Lung (tissue), 12 donors: ENCODE results near the gene CNR2. TPM values are rescaled to one million over a fixed set of nuclear protein-coding genes. Genes with fewer than 3 reads are reported as not detected.

Experiments used
- ATAC-seq: fragments of 200-7000 bp; cut with Tn5 transposase; one replicate; pipeline ENCODE4 v1.9.1; 2020; ENCODE audit warnings: moderate number of reproducible peaks; ENCODE audit not compliant: insufficient read depth, low FRiP score
- DNase-seq, 3 donors: peaks; one replicate each; pipeline ENCODE4 v3.0.0-alpha.2; 2013 to 2017
- H3K27ac ChIP-seq, 2 donors: one replicate each; pipeline ENCODE4 v1.5.1; 2013; ENCODE audit warnings: mild to moderate bottlenecking in 2 of 2, moderate library complexity in 2 of 2, control low read depth in 1 of 2, inconsistent platforms in 1 of 2, low read depth in 1 of 2, low read length in 1 of 2
- H3K27me3 ChIP-seq, 3 donors: one replicate each; pipeline ENCODE4 v1.5.1; 2013; ENCODE audit warnings: low read length in 2 of 3; ENCODE audit not compliant: control insufficient read depth in 3 of 3, insufficient read depth in 3 of 3
- H3K36me3 ChIP-seq, 4 donors: one replicate each; pipeline ENCODE4 v1.5.1; 2013; ENCODE audit warnings: low read length in 4 of 4, mild to moderate bottlenecking in 1 of 4, moderate library complexity in 1 of 4; ENCODE audit not compliant: control insufficient read depth in 4 of 4, insufficient read depth in 4 of 4
- H3K4me1 ChIP-seq, 5 donors: one replicate each; pipeline ENCODE4 v1.5.1; 2013; ENCODE audit warnings: low read length in 5 of 5, mild to moderate bottlenecking in 2 of 5, moderate library complexity in 1 of 5; ENCODE audit not compliant: control insufficient read depth in 5 of 5, insufficient read depth in 5 of 5
- H3K4me3 ChIP-seq: one replicate; pipeline ENCODE4 v1.5.1; 2013; ENCODE audit warnings: mild to moderate bottlenecking, control low read depth, moderate library complexity
- H3K9ac ChIP-seq, 2 donors: one replicate each; pipeline ENCODE4 v1.5.1; 2013; ENCODE audit warnings: low read length in 2 of 2, control low read depth in 1 of 2; ENCODE audit not compliant: insufficient read depth in 1 of 2
- H3K9me3 ChIP-seq, 4 donors: one replicate each; pipeline ENCODE4 v1.5.1; 2013; ENCODE audit warnings: low read length in 3 of 4, mild to moderate bottlenecking in 1 of 4, moderate library complexity in 1 of 4; ENCODE audit not compliant: control insufficient read depth in 4 of 4, insufficient read depth in 3 of 4
- CTCF ChIP-seq: IDR thresholded peaks from 2 replicates; pipeline ENCODE4 v1.5.1; 2012; ENCODE audit warnings: mild to moderate bottlenecking; ENCODE audit errors: control extremely low read depth, extremely low read depth
- WGBS, 2 donors: extraction: QIAGEN DNeasy Blood & Tissue Kit; methylation state at CpG; one replicate each; pipeline ENCODE4 v1.1.7; 2013; 5-methylcytosine and 5-hydroxymethylcytosine counted together
- polyA plus RNA-seq, 2 donors: library from polyadenylated mRNA; stranded (reverse); fragments of 200-250 nt; gene quantifications; one replicate each; pipeline ENCODE4 v1.2.1, GENCODE V29; 2013
- total RNA-seq, 2 donors: library from RNA; depleted of rRNA in 1 of 2; stranded (reverse); fragments of >200 nt in 1 of 2; gene quantifications; one replicate each; pipeline ENCODE4 v1.2.1, GENCODE V29; 2014 to 2021
- donor health status: control.
- donor health status: control.
- donor health status: Bipolar disorder and iron deficiency.
- donor health status: healthy.
- donor health status: DM: yes; HTN: yes; CAD: no.

CNR2 gene
- total and polyA plus RNA-seq, 4 donors = 0.04 to 0.46 (median 0.10) TPM

GRCh38 chr1:23914921-23915320 lies 1.8 kb upstream of the CNR2 start:
- Histone ChIP-seq H3K4me1 (peaks cover 0 to 2% (median 0%) of the 10 kb centered on the region in 5 donors), H3K9ac (no peak overlapping the region), H3K36me3 (no peaks in the 10 kb centered on the region), H3K9me3 (no peaks in the 10 kb centered on the region), H3K27ac (no peak overlapping the region), H3K4me3 (no peak overlapping the region), H3K27me3 (no peaks in the 10 kb centered on the region)
- DNase-seq (no peak), ATAC-seq (no peak)
- 90 to 97% methylated on average over 4 of the region's 4 CpGs for WGBS, 2 donors
- no peak for TF ChIP-seq CTCF

- no peak for ATAC-seq
- whole genome bisulfite sequencing, 2 donors = 68 to 78% methylated on average over 8 of the region's 8 CpGs
- Histone ChIP-seq H3K36me3 (no peaks in the 10 kb centered on the region), H3K4me3 (no peak overlapping the region), H3K27ac (no peak overlapping the region), H3K9me3 (no peaks in the 10 kb centered on the region), H3K4me1 (no peaks in the 10 kb centered on the region), H3K27me3 (no peaks in the 10 kb centered on the region), H3K9ac (no peak overlapping the region)
- DNase-seq = no peak
- no peak for TF ChIP-seq CTCF
Measured at GRCh38 chr1:23911921-23912320, 1.2 kb downstream of the CNR2 start.

- WGBS, 2 donors = 60 to 71% methylated on average over 10 to 11 of the region's 11 CpGs
Measured at GRCh38 chr1:23910553-23911246, 2.5 kb downstream of the CNR2 start.

More at GRCh38 chr1:23910553-23911246, 2.5 kb downstream of the CNR2 start:
- no peaks in the 10 kb centered on the region for H3K4me1 ChIP-seq
- no peaks in the 10 kb centered on the region for H3K27me3 ChIP-seq
- H3K36me3 ChIP-seq = no peaks in the 10 kb centered on the region
- no peak overlapping the region for H3K4me3 ChIP-seq
- no peak for TF ChIP-seq CTCF
- ATAC-seq (no peak), DNase-seq (no peak)
- H3K9me3 ChIP-seq = no peaks in the 10 kb centered on the region
- no peak overlapping the region for H3K27ac ChIP-seq
- H3K9ac ChIP-seq = no peak overlapping the region
